Naive thymus-derived CD4-positive, alpha-beta T cell (primary cell): Measurements from ENCODE around the gene CIROP. TPM values are rescaled to one million over a fixed set of nuclear protein-coding genes. Genes with fewer than 3 reads are reported as not detected.

Experiments
- ATAC-seq: fragments of 150-1000 bp; cut with Tn5 transposase; 2 replicates; pipeline ENCODE4 v1.10.0; 2021; ENCODE audit warnings: mild to moderate bottlenecking, moderate library complexity
- CTCF ChIA-PET: fragments of 350-600 bp; sonication (Branson Sonifier 250); formaldehyde crosslinking; loops from one replicate; lab custom pipeline; 2021; ENCODE audit warnings: antibody characterized with exemption; lab: Charles Lee
- POLR2A ChIA-PET: fragments of 350-600 bp; sonication (Branson Sonifier 250); formaldehyde crosslinking; loops from one replicate; lab custom pipeline; 2021; ENCODE audit warnings: antibody characterized with exemption, inconsistent platforms; lab: Charles Lee
- DNase-seq, 9 donors: peaks; one replicate each; pipeline versions ENCODE4 v3.0.0 to v3.0.0-alpha.2; 2020 to 2022; ENCODE audit warnings: mixed read lengths in 1 of 9
- H3K27ac ChIP-seq: one replicate; pipeline ENCODE4 v1.7.0; 2013; ENCODE audit warnings: mild to moderate bottlenecking, low read depth, low read length, moderate library complexity
- H3K27me3 ChIP-seq, 2 donors: one replicate each; pipeline ENCODE4 v1.7.0; 2013; ENCODE audit warnings: low read length in 2 of 2, mild to moderate bottlenecking in 2 of 2, moderate library complexity in 2 of 2; ENCODE audit not compliant: control insufficient read depth in 2 of 2, insufficient read depth in 2 of 2
- H3K36me3 ChIP-seq, 3 experiments: 1 replicate in 2 of 3; 2 replicates in 1 of 3; pipeline ENCODE4 v1.7.0; 2013; ENCODE audit warnings: low read length in 3 of 3, mild to moderate bottlenecking in 3 of 3, moderate library complexity in 1 of 3; ENCODE audit not compliant: insufficient read depth in 3 of 3, control insufficient read depth in 2 of 3
- H3K4me1 ChIP-seq, 2 donors: one replicate each; pipeline ENCODE4 v1.7.0; 2013; ENCODE audit warnings: low read length in 2 of 2, mild to moderate bottlenecking in 2 of 2, moderate library complexity in 1 of 2; ENCODE audit not compliant: control insufficient read depth in 2 of 2, insufficient read depth in 2 of 2
- H3K4me3 ChIP-seq: 2 replicates; pipeline ENCODE4 v1.7.0; 2013; ENCODE audit warnings: mild to moderate bottlenecking, low read length
- H3K9me3 ChIP-seq, 3 experiments: 1 replicate in 2 of 3; 2 replicates in 1 of 3; pipeline ENCODE4 v1.7.0; 2013; ENCODE audit warnings: low read length in 3 of 3; ENCODE audit not compliant: control insufficient read depth in 2 of 3
- H3K27ac Mint-ChIP-seq, 9 donors: one replicate each; pipeline ENCODE4 v1.8.0; 2020 to 2022; ENCODE audit warnings: mixed read lengths in 9 of 9, mild to moderate bottlenecking in 8 of 9, moderate library complexity in 5 of 9, inconsistent platforms in 2 of 9
- H3K27me3 Mint-ChIP-seq, 5 donors: one replicate each; pipeline ENCODE4 v1.8.0; 2021 to 2022; ENCODE audit warnings: mixed read lengths in 5 of 5, mild to moderate bottlenecking in 1 of 5
- H3K36me3 Mint-ChIP-seq, 5 donors: one replicate each; pipeline ENCODE4 v1.8.0; 2020 to 2022; ENCODE audit warnings: mixed read lengths in 5 of 5, mild to moderate bottlenecking in 3 of 5, inconsistent platforms in 1 of 5
- H3K4me1 Mint-ChIP-seq, 7 donors: one replicate each; pipeline ENCODE4 v1.8.0; 2020 to 2022; ENCODE audit warnings: mixed read lengths in 7 of 7, mild to moderate bottlenecking in 3 of 7, inconsistent platforms in 1 of 7
- H3K4me3 Mint-ChIP-seq, 10 donors: one replicate each; pipeline ENCODE4 v1.8.0; 2020 to 2022; ENCODE audit warnings: mild to moderate bottlenecking in 10 of 10, mixed read lengths in 10 of 10, moderate library complexity in 6 of 10, inconsistent platforms in 2 of 10
- H3K9me3 Mint-ChIP-seq, 11 donors: one replicate each; pipeline ENCODE4 v1.8.0; 2020 to 2022; ENCODE audit warnings: mixed read lengths in 11 of 11, mild to moderate bottlenecking in 4 of 11, inconsistent platforms in 1 of 11, moderate library complexity in 1 of 11
- intact Hi-C, 2 donors: fragments of 100-400 bp; cut with micrococcal nuclease; formaldehyde crosslinking; loops; one replicate each; pipeline ENCODE4 v1.15.1; 2023
- polyA plus RNA-seq, 2 donors: library from polyadenylated mRNA; unstranded; fragments of 300-500 nt; fragmentation: Illumina TruSeq; gene quantifications; one replicate each; pipeline ENCODE4 v1.2.3, GENCODE V29; 2021
- total RNA-seq, 6 experiments: library from RNA in 5 of 6; stranded (reverse) in 5 of 6; gene quantifications; 1 replicate in 5 of 6; 2 replicates in 1 of 6; pipeline ENCODE4 v1.2.3 and lab custom pipeline; 2021 to 2026

Gene CIROP
- total and polyA plus RNA-seq, 7 experiments from 2014 or later: not detected

- POLR2A ChIA-PET: no interaction called here
- ATAC-seq (no peak), DNase-seq (no peak)
- Mint-ChIP-seq H3K27me3 (peaks cover 0 to 8% (median 0%) of the 10 kb centered on the region in 5 donors), H3K36me3 (peaks cover 0 to 3% (median 0%) of the 10 kb centered on the region in 5 donors), H3K4me3 (no peak overlapping the region), H3K27ac (peak overlapping the region in 1 of 9 donors; percentile 22), H3K4me1 (peaks cover 13 to 27% (median 17%) of the 10 kb centered on the region in 7 donors), H3K9me3 (no peaks in the 10 kb centered on the region)
- H3K4me1 ChIP-seq: peaks cover 7 to 9% of the 10 kb centered on the region in 2 donors
- CTCF ChIA-PET: interaction anchor here (1.2 to 12.2 kb wide), 5 partner anchors 9 to 68 kb away, joined by 4 to 264 read pairs (median 8); partner anchors contain the start of gene AJUBA
- H3K9me3 ChIP-seq: no peaks in the 10 kb centered on the region
- no peaks in the 10 kb centered on the region for H3K27me3 ChIP-seq
- no peak overlapping the region for H3K4me3 ChIP-seq
- H3K27ac ChIP-seq: no peak overlapping the region
- intact Hi-C loops: loop anchor here in 1 of 2 donors (10.0 kb wide), 1 partner anchor 229 kb away; the partner anchor contains the start of gene MRPL52
- H3K36me3 ChIP-seq: no peaks in the 10 kb centered on the region
Measured at GRCh38 chr14:23053426-23053825, 51.4 kb downstream of the CIROP start.

GRCh38 chr14:23052671-23053070, 52.1 kb downstream of the CIROP start:
- peak overlapping the region in 1 of 9 donors; percentile 49 for H3K27ac Mint-ChIP-seq
- H3K9me3 ChIP-seq: no peaks in the 10 kb centered on the region
- H3K9me3 Mint-ChIP-seq: no peaks in the 10 kb centered on the region
- H3K27ac ChIP-seq: no peak overlapping the region
- intact Hi-C loops: loop anchor here in 1 of 2 donors (10.0 kb wide), 1 partner anchor 228 kb away; the partner anchor contains the start of gene MRPL52
- H3K27me3 Mint-ChIP-seq: peaks cover 0 to 8% (median 0%) of the 10 kb centered on the region in 5 donors
- DNase-seq (no peak), ATAC-seq (no peak)
- ChIA-PET POLR2A (interaction anchor here (1.9 kb wide), 1 partner anchor 45 kb away, joined by 6 read pairs; no protein-coding TSS in a partner anchor), CTCF (interaction anchor here (1.2 to 12.2 kb wide), 4 partner anchors 10 to 67 kb away, joined by 4 to 264 read pairs (median 6); partner anchors contain the start of gene AJUBA)
- no peaks in the 10 kb centered on the region for H3K36me3 ChIP-seq
- H3K36me3 Mint-ChIP-seq: peaks cover 0 to 2% (median under 1%) of the 10 kb centered on the region in 5 donors
- H3K4me3 Mint-ChIP-seq: no peak overlapping the region
- peaks cover 7 to 9% of the 10 kb centered on the region in 2 donors for H3K4me1 ChIP-seq
- peaks cover 8 to 21% (median 14%) of the 10 kb centered on the region in 7 donors for H3K4me1 Mint-ChIP-seq
- no peak overlapping the region for H3K4me3 ChIP-seq
- no peaks in the 10 kb centered on the region for H3K27me3 ChIP-seq

DNA sequence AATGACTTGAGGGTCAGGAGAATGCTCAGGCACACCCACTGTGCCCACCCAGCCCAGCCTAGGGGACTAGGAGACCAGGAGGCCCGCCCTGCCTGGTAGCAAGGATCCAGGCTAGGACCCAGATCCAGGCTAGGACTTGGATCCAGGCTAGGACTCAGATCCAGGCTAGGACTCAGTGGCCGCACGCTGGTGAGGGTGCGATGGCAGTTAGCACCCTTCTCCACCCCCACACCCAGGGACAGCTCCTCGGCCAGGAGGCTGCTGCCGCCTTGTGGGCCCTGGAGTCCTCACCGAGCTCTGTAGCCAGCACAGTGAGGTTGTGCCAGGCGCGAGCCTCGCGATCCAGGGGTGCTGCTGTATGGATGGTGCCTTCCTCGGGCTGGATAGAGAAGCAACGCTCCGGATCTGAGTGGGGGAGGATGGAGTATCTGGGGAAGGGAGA, 52.6 kb downstream of the CIROP start:
- H3K27ac Mint-ChIP-seq: no peak overlapping the region
- H3K36me3 Mint-ChIP-seq: peaks cover 0 to 4% (median 4%) of the 10 kb centered on the region in 5 donors
- no peak overlapping the region for H3K4me3 ChIP-seq
- H3K27me3 ChIP-seq: no peaks in the 10 kb centered on the region
- no peak for DNase-seq
- peaks cover 0 to 3% (median 0%) of the 10 kb centered on the region in 11 donors for H3K9me3 Mint-ChIP-seq
- no peak for ATAC-seq
- no peaks in the 10 kb centered on the region for H3K36me3 ChIP-seq
- peaks cover 0 to 11% (median 0%) of the 10 kb centered on the region in 5 donors for H3K27me3 Mint-ChIP-seq
- no peaks in the 10 kb centered on the region for H3K9me3 ChIP-seq
- no peak overlapping the region for H3K27ac ChIP-seq
- H3K4me1 Mint-ChIP-seq: peaks cover 8 to 21% (median 14%) of the 10 kb centered on the region in 7 donors
- intact Hi-C loops: loop anchor here in 1 of 2 donors (10.0 kb wide), 1 partner anchor 227 kb away; the partner anchor contains the start of gene MRPL52
- POLR2A ChIA-PET: interaction anchor here (1.9 kb wide), 1 partner anchor 45 kb away, joined by 6 read pairs; no protein-coding TSS in a partner anchor
- H3K4me3 Mint-ChIP-seq: no peak overlapping the region
- CTCF ChIA-PET: interaction anchor here (1.9 to 12.2 kb wide), 2 partner anchors 66 to 67 kb away, joined by 5 to 264 read pairs; partner anchors contain the start of gene AJUBA
- H3K4me1 ChIP-seq: peaks cover 7 to 9% of the 10 kb centered on the region in 2 donors

DNA sequence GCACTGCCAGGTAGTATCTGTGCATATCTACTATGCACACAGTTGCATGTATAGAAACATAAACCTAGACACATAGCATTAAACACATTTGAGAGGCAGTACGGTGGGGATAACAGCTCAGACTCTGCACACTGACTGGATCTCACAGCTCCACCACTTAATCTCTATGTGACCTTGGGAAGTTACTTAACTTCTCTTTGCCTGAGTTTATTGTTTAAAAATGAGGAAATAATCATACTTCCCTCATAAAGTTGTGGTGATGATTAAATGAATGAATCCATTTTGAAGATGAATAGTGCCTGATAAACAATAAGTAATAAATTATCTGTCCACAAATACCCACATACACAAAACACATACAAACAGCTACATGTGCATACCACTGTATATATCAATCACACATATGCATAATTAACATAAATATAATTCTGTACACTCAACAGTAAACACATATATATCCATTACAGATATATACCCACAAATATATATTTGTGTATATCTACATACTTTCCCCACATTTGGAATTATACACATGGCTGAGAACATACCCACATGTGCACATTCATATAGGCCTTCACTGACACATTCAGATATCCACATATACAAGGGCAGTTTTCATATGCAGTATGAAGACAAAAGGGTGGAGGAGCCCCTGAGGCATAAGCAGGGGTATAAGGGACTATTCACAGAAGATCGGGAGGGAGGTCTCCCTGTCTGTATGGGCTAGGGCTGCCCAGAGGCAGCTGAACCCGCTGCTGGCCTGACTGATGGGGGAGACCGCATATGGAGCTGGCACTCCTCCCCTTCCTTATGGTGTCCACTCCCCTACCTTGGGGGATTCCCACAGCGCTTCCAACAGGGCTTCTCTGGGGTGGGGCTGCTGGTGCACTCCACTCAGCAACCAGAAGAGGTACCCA, 53.4 kb downstream of the CIROP start:
- Histone ChIP-seq H3K9me3 (no peaks in the 10 kb centered on the region), H3K36me3 (no peaks in the 10 kb centered on the region), H3K27me3 (no peaks in the 10 kb centered on the region), H3K4me1 (peaks cover 2% of the 10 kb centered on the region in 2 donors), H3K27ac (no peak overlapping the region), H3K4me3 (no peak overlapping the region)
- intact Hi-C loops: loop anchor here in 1 of 2 donors (10.0 kb wide), 1 partner anchor 227 kb away; the partner anchor contains the start of gene MRPL52
- ChIA-PET CTCF (interaction anchor here (0.6 to 1.9 kb wide), 4 partner anchors 9 to 65 kb away, joined by 3 to 5 read pairs (median 4); no protein-coding TSS in a partner anchor), POLR2A (interaction anchor here (0.8 to 1.9 kb wide), 2 partner anchors 44 to 71 kb away, joined by 3 to 6 read pairs; no protein-coding TSS in a partner anchor)
- peaks cover 0 to 3% (median 0%) of the 10 kb centered on the region in 11 donors for H3K9me3 Mint-ChIP-seq
- no peak overlapping the region for H3K27ac Mint-ChIP-seq
- ATAC-seq: no peak
- no peak overlapping the region for H3K4me3 Mint-ChIP-seq
- DNase-seq: no peak
- peaks cover 0 to 7% (median 0%) of the 10 kb centered on the region in 5 donors for H3K27me3 Mint-ChIP-seq
- peaks cover 0 to 4% (median 4%) of the 10 kb centered on the region in 5 donors for H3K36me3 Mint-ChIP-seq
- H3K4me1 Mint-ChIP-seq: peaks cover 4 to 15% (median 7%) of the 10 kb centered on the region in 7 donors

Other genes starting within 250 kb of the CIROP start
- 10 to 100 TPM; 55.5 to 76.1 (median 72.3) TPM for gene LRP10, start 233.2 kb downstream of the CIROP start, total RNA-seq
- 100 to 1,000 TPM in 1 of 2 donors, 10 to 100 TPM in 1; 68.0 to 103 TPM for gene LRP10, start 233.2 kb downstream of the CIROP start, polyA plus RNA-seq
- gene REM2, start 221.8 kb downstream of the CIROP start, total RNA-seq: 1 to 10 TPM in 4 of 5 experiments, under 1 TPM in 1; 0.97 to 8.6 (median 5.4) TPM
- gene REM2, start 221.8 kb downstream of the CIROP start, polyA plus RNA-seq: 1 to 10 TPM in 1 of 2 donors, under 1 TPM in 1; 0.58 to 1.4 TPM
- 100 to 1,000 TPM in 2 of 5 experiments, 10 to 100 TPM in 3; 91.9 to 140 (median 99.1) TPM for gene RBM23, start 185.8 kb downstream of the CIROP start, total RNA-seq
- 10 to 100 TPM; 51.2 to 75.0 TPM for gene RBM23, start 185.8 kb downstream of the CIROP start, polyA plus RNA-seq
- gene PRMT5, start 175.6 kb downstream of the CIROP start, total RNA-seq: 10 to 100 TPM; 24.9 to 82.8 (median 34.2) TPM
- gene PRMT5, start 175.6 kb downstream of the CIROP start, polyA plus RNA-seq: 10 to 100 TPM; 61.8 to 64.5 TPM
- 10 to 100 TPM; 27.1 to 50.7 (median 38.8) TPM for gene HAUS4, start 147.9 kb downstream of the CIROP start, total RNA-seq
- 10 to 100 TPM; 41.3 to 45.0 TPM for gene HAUS4, start 147.9 kb downstream of the CIROP start, polyA plus RNA-seq
- gene AJUBA, start 122.4 kb downstream of the CIROP start, total RNA-seq: 1 to 10 TPM in 3 of 5 experiments, under 1 TPM in 2; 0.49 to 3.2 (median 1.4) TPM
- gene AJUBA, start 122.4 kb downstream of the CIROP start, polyA plus RNA-seq: 1 to 10 TPM; 1.6 to 2.3 TPM
- 10 to 100 TPM; 10.9 to 20.5 (median 12.1) TPM for gene C14orf93, start 94.8 kb downstream of the CIROP start, total RNA-seq
- 1 to 10 TPM; 5.7 to 8.1 TPM for gene C14orf93, start 94.8 kb downstream of the CIROP start, polyA plus RNA-seq
- gene PSMB5, start 70.1 kb downstream of the CIROP start, total RNA-seq: 10 to 100 TPM; 19.2 to 69.1 (median 32.8) TPM
- 10 to 100 TPM; 53.6 to 74.2 TPM for gene PSMB5, start 70.1 kb downstream of the CIROP start, polyA plus RNA-seq
- gene PSMB11, start 62.8 kb downstream of the CIROP start, total RNA-seq: 1 to 10 TPM in 1 of 5 experiments, under 1 TPM in 3, not detected in 1; 0.32 to 1.1 (median 0.66) TPM
- 1 to 10 TPM in 1 of 2 donors, under 1 TPM in 1; 0.70 to 1.2 TPM for gene PSMB11, start 62.8 kb downstream of the CIROP start, polyA plus RNA-seq
- gene CDH24, start 47.5 kb downstream of the CIROP start, total RNA-seq: 1 to 10 TPM; 1.5 to 3.7 (median 2.1) TPM
- under 1 TPM; 0.30 to 0.52 TPM for gene CDH24, start 47.5 kb downstream of the CIROP start, polyA plus RNA-seq
- gene ACIN1, start 9.9 kb downstream of the CIROP start, total RNA-seq: 100 to 1,000 TPM; 222 to 360 (median 301) TPM
- 10 to 100 TPM in 1 of 2 donors, 1 to 10 TPM in 1; 8.7 to 18.6 TPM for gene ACIN1, start 9.9 kb downstream of the CIROP start, polyA plus RNA-seq
- gene C14orf119, start 9.5 kb downstream of the CIROP start, total RNA-seq: 10 to 100 TPM in 4 of 5 experiments, 1 to 10 TPM in 1; 6.0 to 49.9 (median 43.4) TPM
- gene C14orf119, start 9.5 kb downstream of the CIROP start, polyA plus RNA-seq: 100 to 1,000 TPM in 1 of 2 donors, 10 to 100 TPM in 1; 80.4 to 169 TPM
- gene CEBPE, start 14.3 kb upstream of the CIROP start, total RNA-seq: 1 to 10 TPM in 3 of 5 experiments, under 1 TPM in 2; 0.19 to 1.7 (median 1.2) TPM
- under 1 TPM; 0.60 to 0.65 TPM for gene CEBPE, start 14.3 kb upstream of the CIROP start, polyA plus RNA-seq
- 1 to 10 TPM in 4 of 5 experiments, under 1 TPM in 1; 0.36 to 7.7 (median 2.5) TPM for gene SLC7A8, start 78.7 kb upstream of the CIROP start, total RNA-seq
- gene SLC7A8, start 78.7 kb upstream of the CIROP start, polyA plus RNA-seq: 1 to 10 TPM; 1.2 to 4.0 TPM
- not detected for gene RNF212B, start 132.9 kb upstream of the CIROP start, total RNA-seq
- not detected for gene RNF212B, start 132.9 kb upstream of the CIROP start, polyA plus RNA-seq
- gene HOMEZ, start 181.1 kb upstream of the CIROP start, total RNA-seq: 10 to 100 TPM in 3 of 5 experiments, 1 to 10 TPM in 2; 5.2 to 20.4 (median 15.5) TPM
- 1 to 10 TPM; 6.9 to 8.6 TPM for gene HOMEZ, start 181.1 kb upstream of the CIROP start, polyA plus RNA-seq
- 100 to 1,000 TPM in 2 of 5 experiments, 10 to 100 TPM in 3; 35.7 to 138 (median 67.0) TPM for gene PPP1R3E, start 197.9 kb upstream of the CIROP start, total RNA-seq
- 1 to 10 TPM; 1.6 to 2.9 TPM for gene PPP1R3E, start 197.9 kb upstream of the CIROP start, polyA plus RNA-seq
- gene BCL2L2, start 201.8 kb upstream of the CIROP start, total RNA-seq: 1 to 10 TPM; 2.8 to 8.0 (median 5.6) TPM
- not detected for gene BCL2L2, start 201.8 kb upstream of the CIROP start, polyA plus RNA-seq
- 100 to 1,000 TPM; 176 to 213 (median 196) TPM for gene PABPN1, start 216.5 kb upstream of the CIROP start, total RNA-seq
- 10 to 100 TPM; 57.5 to 94.5 TPM for gene PABPN1, start 216.5 kb upstream of the CIROP start, polyA plus RNA-seq
- 10 to 100 TPM in 3 of 5 experiments, 1 to 10 TPM in 2; 1.9 to 30.0 (median 22.6) TPM for gene SLC22A17, start 247.9 kb upstream of the CIROP start, total RNA-seq
- 10 to 100 TPM in 1 of 2 donors, 1 to 10 TPM in 1; 9.7 to 10.8 TPM for gene SLC22A17, start 247.9 kb upstream of the CIROP start, polyA plus RNA-seq